Muscle layer of duodenum (tissue), 2 donors: ENCODE results near the gene GPX5.

Experiments used
- H3K27ac ChIP-seq: one replicate; pipeline ENCODE4 v1.7.0; 2013; ENCODE audit warnings: mild to moderate bottlenecking, low read length
- H3K27me3 ChIP-seq: one replicate; pipeline ENCODE4 v1.7.0; 2013; ENCODE audit warnings: low read depth, mild to moderate bottlenecking, control low read depth, low read length
- H3K36me3 ChIP-seq, 2 donors: one replicate each; pipeline ENCODE4 v1.7.0; 2013; ENCODE audit warnings: low read length in 2 of 2, control low read depth in 1 of 2, mild to moderate bottlenecking in 1 of 2; ENCODE audit not compliant: insufficient read depth in 2 of 2, control insufficient read depth in 1 of 2
- H3K4me1 ChIP-seq, 2 donors: one replicate each; pipeline ENCODE4 v1.7.0; 2013; ENCODE audit warnings: low read length in 2 of 2, mild to moderate bottlenecking in 2 of 2, control low read depth in 1 of 2, moderate library complexity in 1 of 2; ENCODE audit not compliant: insufficient read depth in 2 of 2, control insufficient read depth in 1 of 2
- H3K4me3 ChIP-seq, 2 donors: one replicate each; pipeline ENCODE4 v1.7.0; 2013; ENCODE audit warnings: low read length in 2 of 2, low read depth in 1 of 2, mild to moderate bottlenecking in 1 of 2
- H3K9me3 ChIP-seq, 2 donors: one replicate each; pipeline ENCODE4 v1.7.0; 2013; ENCODE audit warnings: low read length in 2 of 2, control low read depth in 1 of 2, mild to moderate bottlenecking in 1 of 2; ENCODE audit not compliant: control insufficient read depth in 1 of 2
- donor health status: healthy.

The GPX5 gene

DNA sequence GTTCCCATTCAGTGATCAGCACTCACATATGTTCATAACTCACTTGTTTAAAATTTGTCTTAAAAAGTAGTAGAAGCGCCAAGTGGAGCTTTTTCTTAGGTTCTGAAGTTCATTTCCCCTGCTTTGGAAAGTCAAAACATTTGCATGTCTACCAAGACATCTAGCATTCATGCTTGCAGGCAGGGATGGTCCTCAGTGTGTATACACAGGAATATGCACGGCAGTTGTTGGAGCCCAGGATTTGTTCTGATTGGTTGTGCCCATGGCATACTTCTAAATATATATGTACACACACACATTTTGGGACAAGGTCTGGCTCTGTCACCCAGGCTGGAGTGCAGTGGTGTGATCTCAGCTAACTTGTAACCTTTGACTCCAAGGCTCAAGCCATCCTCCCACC, 7.7 kb upstream of the GPX5 start:
- no peak overlapping the region for H3K27ac ChIP-seq
- no peaks in the 10 kb centered on the region for H3K27me3 ChIP-seq
- H3K4me1 ChIP-seq, result no peaks in the 10 kb centered on the region
- no peaks in the 10 kb centered on the region for H3K36me3 ChIP-seq
- no peaks in the 10 kb centered on the region for H3K9me3 ChIP-seq
- H3K4me3 ChIP-seq, result no peak overlapping the region

DNA sequence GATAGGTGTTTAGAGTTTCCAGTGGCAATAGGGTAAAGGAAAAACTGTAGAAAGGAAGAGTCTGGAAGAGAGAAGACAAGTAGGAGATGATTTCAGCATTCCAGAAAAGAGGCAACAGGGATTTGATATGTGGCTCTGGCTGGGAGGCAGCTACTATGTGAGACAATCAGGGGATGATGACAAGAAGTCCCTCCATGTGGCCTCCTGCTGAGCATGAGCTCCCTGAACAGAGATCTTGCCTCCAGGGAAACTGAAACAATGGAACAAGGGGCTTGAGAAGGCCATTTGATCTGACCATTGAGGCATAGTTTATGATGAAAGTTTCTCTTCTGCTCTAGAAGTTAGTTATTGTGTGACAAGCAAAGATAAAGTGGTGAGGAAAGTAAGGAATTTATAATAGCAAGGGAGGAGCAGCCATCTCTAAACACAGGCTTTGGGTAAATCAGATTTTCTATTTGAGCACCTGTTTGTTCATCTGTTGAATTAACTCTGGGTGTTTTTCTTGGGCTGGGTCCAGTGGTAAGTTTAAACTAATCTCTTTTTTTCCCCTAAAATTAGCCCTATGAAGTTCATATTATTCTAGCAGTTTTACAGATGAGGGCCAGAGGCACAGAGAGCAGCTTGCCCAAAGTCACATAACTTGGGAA, 3.0 kb upstream of the GPX5 start:
- Histone ChIP-seq H3K4me1 (no peaks in the 10 kb centered on the region), H3K27ac (no peak overlapping the region), H3K36me3 (no peaks in the 10 kb centered on the region), H3K9me3 (no peaks in the 10 kb centered on the region), H3K4me3 (no peak overlapping the region), H3K27me3 (no peaks in the 10 kb centered on the region)

DNA sequence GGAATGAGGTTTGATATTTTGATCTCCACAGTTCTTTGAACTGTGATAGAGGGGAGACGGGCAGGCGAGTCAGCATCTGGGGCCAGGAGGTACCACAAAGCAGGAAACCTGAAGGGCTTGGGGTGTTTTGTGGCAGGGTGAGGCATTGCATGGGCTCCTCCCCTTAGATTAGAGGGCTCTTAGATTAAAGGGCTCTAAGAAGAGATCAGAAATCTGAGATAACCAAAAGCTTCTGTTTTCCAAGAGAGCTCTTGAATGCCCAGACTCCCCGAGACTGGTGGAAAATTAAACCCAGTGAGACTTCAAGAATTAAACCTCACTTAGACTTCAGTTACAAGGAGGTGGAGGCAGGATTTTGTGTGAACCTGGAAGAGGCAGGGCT, 2.4 kb upstream of the GPX5 start:
- H3K27ac ChIP-seq, result no peak overlapping the region
- no peaks in the 10 kb centered on the region for H3K27me3 ChIP-seq
- no peaks in the 10 kb centered on the region for H3K36me3 ChIP-seq
- H3K9me3 ChIP-seq, result no peaks in the 10 kb centered on the region
- H3K4me1 ChIP-seq, result no peaks in the 10 kb centered on the region
- H3K4me3 ChIP-seq, result no peak overlapping the region

DNA sequence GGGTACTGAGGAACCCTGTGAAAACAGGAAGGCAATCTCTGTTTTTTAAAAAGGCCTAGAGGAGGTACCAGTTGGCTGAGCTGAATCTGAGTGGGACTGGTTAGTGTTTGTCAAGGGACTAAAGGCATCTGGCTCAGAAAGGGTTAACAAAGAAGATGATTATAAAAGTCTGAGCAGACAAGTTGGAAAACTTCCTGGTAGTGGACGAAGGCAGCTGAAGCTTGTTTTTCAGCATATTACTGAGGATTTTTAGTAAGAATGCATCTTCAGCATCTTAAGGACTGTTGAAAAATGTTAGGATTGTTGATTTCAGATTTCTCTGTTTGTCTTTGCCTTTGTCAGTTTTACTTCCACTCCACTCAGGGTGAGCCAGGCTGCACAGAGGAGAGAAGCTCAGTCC, 5.1 kb downstream of the GPX5 start:
- Histone ChIP-seq H3K4me1 (no peaks in the 10 kb centered on the region), H3K27me3 (peaks cover 4% of the 10 kb centered on the region), H3K9me3 (no peaks in the 10 kb centered on the region), H3K4me3 (no peak overlapping the region), H3K36me3 (no peaks in the 10 kb centered on the region), H3K27ac (no peak overlapping the region)

DNA sequence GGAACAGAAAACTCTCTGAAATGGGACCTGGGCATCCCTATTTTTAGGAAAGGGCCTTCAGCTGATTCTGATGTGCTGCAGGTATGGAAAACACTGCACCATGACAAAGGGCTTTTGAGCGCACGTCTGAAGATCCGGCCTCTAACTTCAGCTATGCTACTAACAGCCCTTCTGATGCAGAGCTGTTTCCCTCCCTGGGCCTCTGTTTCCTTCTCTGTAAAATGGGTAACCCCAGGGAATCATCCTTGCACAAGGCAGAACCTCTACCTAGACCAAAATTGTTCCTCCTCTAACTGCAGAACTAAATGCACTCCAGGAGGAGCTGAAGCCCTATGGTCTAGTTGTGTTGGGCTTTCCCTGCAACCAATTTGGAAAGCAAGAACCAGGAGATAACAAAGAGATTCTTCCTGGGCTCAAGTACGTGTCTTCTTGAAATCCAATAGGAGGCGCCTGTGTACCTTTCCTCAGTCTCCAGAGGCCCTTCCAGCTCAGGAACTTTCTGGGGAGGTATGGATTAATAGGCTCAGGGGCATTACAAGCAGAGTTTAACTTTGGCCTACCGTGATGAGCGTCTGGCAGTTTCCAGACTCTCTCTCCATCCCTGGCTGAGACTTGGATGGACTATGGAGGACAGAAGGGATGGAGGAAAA, 5.9 kb downstream of the GPX5 start:
- Histone ChIP-seq H3K36me3 (no peaks in the 10 kb centered on the region), H3K9me3 (no peaks in the 10 kb centered on the region), H3K4me3 (no peak overlapping the region), H3K27ac (no peak overlapping the region), H3K27me3 (peaks cover 4% of the 10 kb centered on the region), H3K4me1 (no peaks in the 10 kb centered on the region)

DNA sequence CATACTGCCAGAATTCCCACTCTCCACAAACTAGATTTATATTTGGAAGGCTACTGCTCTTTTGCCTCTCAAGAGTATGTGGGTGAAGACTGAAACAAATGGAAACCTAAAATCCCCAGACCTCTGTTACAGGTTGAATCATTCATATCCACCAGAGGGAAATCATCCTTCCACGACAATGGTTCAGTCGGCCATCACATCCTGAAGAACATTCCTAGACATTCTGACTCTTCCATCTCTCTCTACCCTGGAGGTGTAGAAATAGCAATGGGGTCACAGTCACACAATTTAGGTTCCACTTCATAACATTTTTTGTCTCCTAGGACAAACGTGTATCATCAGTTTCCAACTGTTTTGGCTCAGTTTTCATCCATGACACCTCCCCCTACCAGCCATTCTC, 8.6 kb downstream of the GPX5 start:
- Histone ChIP-seq H3K27me3 (peaks cover 4% of the 10 kb centered on the region), H3K4me3 (no peak overlapping the region), H3K36me3 (no peaks in the 10 kb centered on the region), H3K4me1 (no peaks in the 10 kb centered on the region), H3K27ac (no peak overlapping the region), H3K9me3 (no peaks in the 10 kb centered on the region)

DNA sequence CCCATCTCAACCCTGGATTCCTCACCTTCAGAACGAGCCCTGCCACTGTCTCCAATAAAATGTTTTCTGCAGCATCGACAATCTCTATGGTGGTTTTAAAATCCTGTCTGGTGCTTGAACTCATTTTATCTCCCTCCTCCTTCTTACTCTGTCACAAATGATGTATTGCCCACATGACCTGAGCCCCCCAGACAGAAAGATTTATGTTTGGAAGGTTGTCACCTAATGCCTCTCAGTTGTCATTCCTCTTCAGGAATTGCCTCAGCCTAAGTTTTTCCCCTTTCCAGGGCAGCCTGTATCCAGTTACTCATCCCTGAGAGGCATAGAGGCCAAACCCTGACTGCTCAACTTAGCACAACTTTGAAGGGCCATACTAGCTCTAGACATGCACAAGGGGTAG, 9.2 kb downstream of the GPX5 start:
- no peaks in the 10 kb centered on the region for H3K36me3 ChIP-seq
- H3K4me3 ChIP-seq, result no peak overlapping the region
- H3K27ac ChIP-seq, result no peak overlapping the region
- peaks cover 4% of the 10 kb centered on the region for H3K27me3 ChIP-seq
- no peaks in the 10 kb centered on the region for H3K4me1 ChIP-seq
- no peaks in the 10 kb centered on the region for H3K9me3 ChIP-seq

DNA sequence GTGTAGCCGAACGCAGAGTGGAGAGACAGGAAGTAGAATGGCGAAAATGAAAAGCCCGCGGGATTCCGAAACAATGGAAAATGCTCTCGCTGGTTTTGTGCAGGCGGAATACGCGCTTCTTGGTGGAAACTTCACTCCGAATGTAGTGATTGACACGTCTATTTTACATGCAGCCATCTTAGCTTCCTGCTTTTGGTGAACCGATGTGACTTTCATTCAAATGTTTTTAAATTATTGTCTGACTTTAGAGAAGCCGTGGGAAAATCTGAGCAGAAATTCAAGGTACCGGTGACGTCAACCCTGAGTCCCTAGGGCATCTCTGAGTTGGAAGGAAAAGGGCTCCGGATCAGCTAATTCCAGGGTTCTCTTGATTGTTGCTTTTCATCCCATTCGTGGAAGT, 11.4 kb downstream of the GPX5 start:
- Histone ChIP-seq H3K27ac (no peak overlapping the region), H3K4me1 (no peaks in the 10 kb centered on the region), H3K9me3 (no peaks in the 10 kb centered on the region), H3K4me3 (peak overlapping the region in 1 of 2 donors; percentile 22), H3K36me3 (no peaks in the 10 kb centered on the region), H3K27me3 (no peaks in the 10 kb centered on the region)

DNA sequence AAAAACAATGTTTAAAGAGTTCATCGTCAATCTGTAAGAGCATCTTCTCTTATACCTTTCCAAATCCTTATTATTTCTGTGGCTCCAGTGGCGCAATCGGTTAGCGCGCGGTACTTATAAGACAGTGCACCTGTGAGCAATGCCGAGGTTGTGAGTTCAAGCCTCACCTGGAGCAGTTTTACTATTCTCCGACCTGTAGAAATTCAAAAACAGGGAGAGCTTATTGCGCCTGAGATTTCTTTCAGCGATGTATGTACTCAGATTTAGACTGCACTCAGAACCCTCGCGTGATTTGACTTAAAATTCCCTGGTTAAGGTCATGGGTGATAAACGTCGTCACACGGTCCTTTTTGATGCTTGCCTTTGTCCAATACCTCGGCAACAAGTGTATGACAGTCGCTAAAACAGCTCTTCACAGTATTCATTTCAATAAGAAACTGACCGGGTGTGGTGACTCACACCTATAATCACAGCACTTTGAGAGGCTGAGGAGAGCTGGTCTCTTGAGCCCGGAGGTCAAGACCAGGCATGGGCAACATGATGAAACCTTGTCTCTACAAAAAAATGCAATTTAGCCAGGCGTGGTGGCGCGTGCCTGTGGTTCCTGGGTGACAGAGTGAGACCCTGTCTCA, 11.9 kb downstream of the GPX5 start:
- H3K36me3 ChIP-seq, result no peaks in the 10 kb centered on the region
- H3K4me3 ChIP-seq, result no peak overlapping the region
- H3K9me3 ChIP-seq, result no peaks in the 10 kb centered on the region
- no peaks in the 10 kb centered on the region for H3K4me1 ChIP-seq
- no peak overlapping the region for H3K27ac ChIP-seq
- no peaks in the 10 kb centered on the region for H3K27me3 ChIP-seq

DNA sequence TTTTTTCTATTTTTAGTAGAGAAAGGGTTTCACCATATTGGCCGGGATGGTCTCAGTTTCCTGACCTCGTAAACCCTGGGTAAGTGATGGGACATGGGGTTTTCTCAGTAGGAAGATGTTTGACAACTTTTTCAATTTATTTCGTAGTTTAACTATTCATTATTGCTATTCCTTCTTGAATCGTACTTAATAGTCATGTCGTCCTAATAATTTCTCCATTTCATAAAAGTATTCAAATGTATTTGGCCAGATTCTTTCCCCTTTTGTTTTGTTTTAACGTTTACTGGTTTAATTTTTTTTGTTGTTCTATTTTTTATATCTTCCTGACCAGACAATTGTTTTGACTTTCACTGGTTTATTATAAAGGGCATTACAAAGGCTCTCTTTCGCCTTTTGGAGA, 16.3 kb downstream of the GPX5 start:
- H3K4me1 ChIP-seq, result no peaks in the 10 kb centered on the region
- no peak overlapping the region for H3K4me3 ChIP-seq
- no peaks in the 10 kb centered on the region for H3K27me3 ChIP-seq
- H3K36me3 ChIP-seq, result no peaks in the 10 kb centered on the region
- no peak overlapping the region for H3K27ac ChIP-seq
- no peaks in the 10 kb centered on the region for H3K9me3 ChIP-seq

DNA sequence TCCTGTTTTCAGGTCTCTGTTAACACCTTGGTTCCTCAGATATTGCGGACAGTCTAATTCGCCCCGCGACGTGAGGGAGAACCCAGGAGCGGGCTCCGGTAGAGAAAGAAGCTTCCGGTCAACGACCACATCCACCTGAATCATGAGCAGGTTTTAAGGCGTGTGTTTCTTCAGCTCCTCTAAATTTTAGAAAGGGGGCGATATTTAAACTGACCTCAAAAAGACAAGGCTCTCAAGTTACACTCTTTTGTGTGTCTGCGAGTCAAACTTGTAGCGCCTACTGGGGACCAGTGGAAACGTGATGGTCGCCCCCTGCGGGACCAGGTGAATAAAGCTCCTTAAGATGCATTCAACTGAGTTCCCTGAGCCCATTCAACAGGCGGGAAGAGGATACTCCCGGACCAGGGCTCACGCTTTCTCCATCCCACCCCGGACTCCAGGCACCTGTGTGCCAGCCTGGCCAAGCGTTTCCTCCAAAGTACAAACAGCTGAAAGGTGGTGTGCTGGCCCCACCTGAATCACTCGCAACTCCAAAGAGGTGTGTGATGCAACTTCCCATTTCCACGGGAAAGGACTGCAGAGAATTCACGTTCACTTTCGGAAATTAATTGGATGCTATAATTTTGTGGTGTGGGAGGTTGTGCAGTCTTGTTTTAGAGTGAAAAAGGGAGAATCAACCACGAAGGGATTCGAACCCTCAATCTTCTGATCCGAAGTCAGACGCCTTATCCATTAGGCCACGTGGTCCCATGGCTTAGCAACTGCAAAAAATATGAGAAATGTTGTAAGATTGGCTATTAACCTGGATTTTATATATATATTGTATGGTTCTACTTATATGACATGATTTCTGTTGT, 17.0 kb downstream of the GPX5 start:
- H3K4me3 ChIP-seq, result peak overlapping the region in 1 of 2 donors; percentile 27

More for the DNA sequence above, 17.0 kb downstream of the GPX5 start:
- no peaks in the 10 kb centered on the region for H3K4me1 ChIP-seq
- no peaks in the 10 kb centered on the region for H3K9me3 ChIP-seq
- H3K27ac ChIP-seq, result no peak overlapping the region
- no peaks in the 10 kb centered on the region for H3K27me3 ChIP-seq
- H3K36me3 ChIP-seq, result no peaks in the 10 kb centered on the region
